ENCODE results near the gene HERPUD1.

Gene HERPUD1

GRCh38 chr16:56892705-56893104 lies 39.2 kb upstream of the HERPUD1 start:
- Histone ChIP-seq H4K20me1 (ENCODE audit: control insufficient read depth, insufficient read depth, low read depth, low read length) (no peaks in the 10 kb centered on the region), H3K27ac (ENCODE audit: low read depth, low read length) (no peak overlapping the region), H3K36me3 (ENCODE audit: control insufficient read depth, low read length) (no peaks in the 10 kb centered on the region)

GRCh38 chr16:56894331-56894917 lies 37.5 kb upstream of the HERPUD1 start:
- Histone ChIP-seq H3K27me3 (ENCODE audit: control insufficient read depth, low read length) (peaks cover 8% of the 10 kb centered on the region; the same call in 1 of the 2 replicates), H3K79me2 (ENCODE audit: control insufficient read depth, low read length) (no peaks in the 10 kb centered on the region)
- TF ChIP-seq CTCF (IDR thresholded peaks at IDR 0.05; ENCODE audit: low read depth, low read length, poor library complexity, severe bottlenecking), result no peak
- TF ChIP-seq EZH2phosphoT487 (IDR thresholded peaks at IDR 0.05; ENCODE audit: borderline replicate concordance, low read length), result no peak

More at GRCh38 chr16:56892705-56893104, 39.2 kb upstream of the HERPUD1 start:
- TF ChIP-seq CTCF (IDR thresholded peaks at IDR 0.05; ENCODE audit: low read depth, low read length, poor library complexity, severe bottlenecking) (no peak), EZH2phosphoT487 (IDR thresholded peaks at IDR 0.05; ENCODE audit: borderline replicate concordance, low read length) (no peak)
- Histone ChIP-seq H3K4me2 (ENCODE audit: low read length) (no peak overlapping the region), H3F3A (ENCODE audit: control insufficient read depth, insufficient read depth) (peaks cover 4% of the 10 kb centered on the region), H3K27me3 (ENCODE audit: control insufficient read depth, low read length) (peaks cover 5% of the 10 kb centered on the region; the same call in 1 of the 2 replicates), H3K79me2 (ENCODE audit: control insufficient read depth, low read length) (no peaks in the 10 kb centered on the region), H3K4me1 (ENCODE audit: control insufficient read depth, low read length) (peaks cover 20% of the 10 kb centered on the region), H3K4me3 (ENCODE audit: low read length) (no peak overlapping the region), H3K9me2 (replicated peaks; ENCODE audit: control insufficient read depth, low read length) (no peaks in the 10 kb centered on the region), H3K9me3 (ENCODE audit: control insufficient read depth, insufficient read depth, low read length) (no peaks in the 10 kb centered on the region)

GRCh38 chr16:56895813-56896212 lies 36.1 kb upstream of the HERPUD1 start:
- Histone ChIP-seq H3K4me1 (ENCODE audit: control insufficient read depth, low read length) (peaks cover 7% of the 10 kb centered on the region; the same call in 1 of the 2 replicates), H3K9me2 (replicated peaks; ENCODE audit: control insufficient read depth, low read length) (no peaks in the 10 kb centered on the region), H3K9me3 (ENCODE audit: control insufficient read depth, insufficient read depth, low read length) (no peaks in the 10 kb centered on the region), H3K27me3 (ENCODE audit: control insufficient read depth, low read length) (peaks cover 13% of the 10 kb centered on the region; the same call in 1 of the 2 replicates), H3K27ac (ENCODE audit: low read depth, low read length) (no peak overlapping the region), H3K4me2 (ENCODE audit: low read length) (no peak overlapping the region), H3K36me3 (ENCODE audit: control insufficient read depth, low read length) (no peaks in the 10 kb centered on the region), H3F3A (ENCODE audit: control insufficient read depth, insufficient read depth) (no peaks in the 10 kb centered on the region), H3K4me3 (ENCODE audit: low read length) (no peak overlapping the region), H4K20me1 (ENCODE audit: control insufficient read depth, insufficient read depth, low read depth, low read length) (no peaks in the 10 kb centered on the region), H3K79me2 (ENCODE audit: control insufficient read depth, low read length) (no peaks in the 10 kb centered on the region)
- TF ChIP-seq EZH2phosphoT487 (IDR thresholded peaks at IDR 0.05; ENCODE audit: borderline replicate concordance, low read length), result no peak
- TF ChIP-seq CTCF (IDR thresholded peaks at IDR 0.05; ENCODE audit: low read depth, low read length, poor library complexity, severe bottlenecking), result no peak

More at GRCh38 chr16:56894331-56894917, 37.5 kb upstream of the HERPUD1 start:
- Histone ChIP-seq H3K27ac (ENCODE audit: low read depth, low read length) (no peak overlapping the region), H3K4me3 (ENCODE audit: low read length) (no peak overlapping the region), H3K9me3 (ENCODE audit: control insufficient read depth, insufficient read depth, low read length) (no peaks in the 10 kb centered on the region), H4K20me1 (ENCODE audit: control insufficient read depth, insufficient read depth, low read depth, low read length) (no peaks in the 10 kb centered on the region), H3K4me1 (ENCODE audit: control insufficient read depth, low read length) (peaks cover 11% of the 10 kb centered on the region), H3K36me3 (ENCODE audit: control insufficient read depth, low read length) (no peaks in the 10 kb centered on the region), H3K9me2 (replicated peaks; ENCODE audit: control insufficient read depth, low read length) (no peaks in the 10 kb centered on the region), H3K4me2 (ENCODE audit: low read length) (no peak overlapping the region), H3F3A (ENCODE audit: control insufficient read depth, insufficient read depth) (no peaks in the 10 kb centered on the region)

Data from DOHH2 (cell line).